Cardiac muscle cell (in vitro differentiated cells and primary cell): ENCODE results near the gene SGO1. TPM values are rescaled to one million over a fixed set of nuclear protein-coding genes. Genes with fewer than 3 reads are reported as not detected.

ENCODE experiments used
- DNase-seq, 2 donors: peaks; one replicate each; pipeline versions ENCODE4 v3.0.0 to v3.0.0-alpha.2; 2010 to 2017; ENCODE audit warnings: low read depth in 1 of 2, low spot score in 1 of 2
- H3K27ac ChIP-seq: fragments of 200-600 bp; sonication (generic); 2 replicates; pipeline ENCODE4 v1.5.1; 2016
- H3K27me3 ChIP-seq: fragments of 200-600 bp; sonication (generic); 2 replicates; pipeline ENCODE4 v1.6.0; 2016; ENCODE audit warnings: control low read depth
- H3K36me3 ChIP-seq: fragments of 200-600 bp; sonication (generic); 2 replicates; pipeline ENCODE4 v1.5.1; 2016; ENCODE audit warnings: control low read depth
- H3K4me1 ChIP-seq: fragments of 200-600 bp; sonication (generic); 2 replicates; pipeline ENCODE4 v1.8.1; 2017; ENCODE audit warnings: low read depth, mild to moderate bottlenecking, mixed run types
- H3K4me3 ChIP-seq: fragments of 200-600 bp; sonication (generic); 2 replicates; pipeline ENCODE4 v1.5.1; 2016; ENCODE audit warnings: mild to moderate bottlenecking
- H3K9me3 ChIP-seq: fragments of 200-600 bp; sonication (generic); 2 replicates; pipeline ENCODE4 v1.5.1; 2017; ENCODE audit warnings: low read depth, mild to moderate bottlenecking, control low read depth
- polyA plus RNA-seq: library from polyadenylated mRNA; unstranded; fragments of >200 nt; fragmentation: Nextera tagmentation; extraction: Ambion mirVana; gene quantifications from 2 replicates; pipeline ENCODE4 v1.2.1, GENCODE V29; 2016
- total RNA-seq: library from RNA; depleted of rRNA; stranded (reverse); fragments of >200 nt; gene quantifications from 2 replicates; pipeline ENCODE4 v1.2.3, GENCODE V29; 2016
- TF ChIP-seq, protein P1 (sequence below): IDR thresholded peaks from 2 replicates; pipeline ENCODE4 v1.5.1; 2012; ENCODE audit warnings: low read depth, mild to moderate bottlenecking, low read length

The SGO1 gene
- total and polyA plus RNA-seq, 2 experiments from 2014 or later, result 10.1 to 11.4 TPM

DNA sequence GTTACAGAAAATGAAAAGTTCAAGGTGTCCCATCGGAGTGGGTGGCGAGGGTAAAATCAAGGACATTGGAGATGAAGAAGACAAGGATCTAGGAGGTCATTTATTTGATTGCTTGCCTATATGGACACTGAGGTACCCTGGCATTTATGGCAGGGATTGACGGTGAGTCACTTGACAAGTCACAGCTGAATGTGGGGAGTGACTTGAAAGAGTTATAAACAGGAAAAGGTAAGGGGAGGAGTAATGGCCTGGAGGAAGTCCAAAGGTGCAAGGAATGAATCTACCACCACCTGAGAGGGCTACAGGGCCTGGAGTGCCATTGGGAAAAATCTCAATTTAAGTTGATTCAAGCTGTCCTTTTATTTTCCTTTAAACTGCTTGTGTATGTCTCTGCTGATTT, 11.8 kb upstream of the SGO1 start:
- Histone ChIP-seq H3K9me3 (no peaks in the 10 kb centered on the region), H3K36me3 (no peaks in the 10 kb centered on the region), H3K4me3 (no peak overlapping the region), H3K27ac (no peak overlapping the region), H3K27me3 (no peaks in the 10 kb centered on the region), H3K4me1 (no peaks in the 10 kb centered on the region)
- DNase-seq, result no peak
- TF ChIP-seq, protein P1, sequence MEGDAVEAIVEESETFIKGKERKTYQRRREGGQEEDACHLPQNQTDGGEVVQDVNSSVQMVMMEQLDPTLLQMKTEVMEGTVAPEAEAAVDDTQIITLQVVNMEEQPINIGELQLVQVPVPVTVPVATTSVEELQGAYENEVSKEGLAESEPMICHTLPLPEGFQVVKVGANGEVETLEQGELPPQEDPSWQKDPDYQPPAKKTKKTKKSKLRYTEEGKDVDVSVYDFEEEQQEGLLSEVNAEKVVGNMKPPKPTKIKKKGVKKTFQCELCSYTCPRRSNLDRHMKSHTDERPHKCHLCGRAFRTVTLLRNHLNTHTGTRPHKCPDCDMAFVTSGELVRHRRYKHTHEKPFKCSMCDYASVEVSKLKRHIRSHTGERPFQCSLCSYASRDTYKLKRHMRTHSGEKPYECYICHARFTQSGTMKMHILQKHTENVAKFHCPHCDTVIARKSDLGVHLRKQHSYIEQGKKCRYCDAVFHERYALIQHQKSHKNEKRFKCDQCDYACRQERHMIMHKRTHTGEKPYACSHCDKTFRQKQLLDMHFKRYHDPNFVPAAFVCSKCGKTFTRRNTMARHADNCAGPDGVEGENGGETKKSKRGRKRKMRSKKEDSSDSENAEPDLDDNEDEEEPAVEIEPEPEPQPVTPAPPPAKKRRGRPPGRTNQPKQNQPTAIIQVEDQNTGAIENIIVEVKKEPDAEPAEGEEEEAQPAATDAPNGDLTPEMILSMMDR, result no peak

DNA sequence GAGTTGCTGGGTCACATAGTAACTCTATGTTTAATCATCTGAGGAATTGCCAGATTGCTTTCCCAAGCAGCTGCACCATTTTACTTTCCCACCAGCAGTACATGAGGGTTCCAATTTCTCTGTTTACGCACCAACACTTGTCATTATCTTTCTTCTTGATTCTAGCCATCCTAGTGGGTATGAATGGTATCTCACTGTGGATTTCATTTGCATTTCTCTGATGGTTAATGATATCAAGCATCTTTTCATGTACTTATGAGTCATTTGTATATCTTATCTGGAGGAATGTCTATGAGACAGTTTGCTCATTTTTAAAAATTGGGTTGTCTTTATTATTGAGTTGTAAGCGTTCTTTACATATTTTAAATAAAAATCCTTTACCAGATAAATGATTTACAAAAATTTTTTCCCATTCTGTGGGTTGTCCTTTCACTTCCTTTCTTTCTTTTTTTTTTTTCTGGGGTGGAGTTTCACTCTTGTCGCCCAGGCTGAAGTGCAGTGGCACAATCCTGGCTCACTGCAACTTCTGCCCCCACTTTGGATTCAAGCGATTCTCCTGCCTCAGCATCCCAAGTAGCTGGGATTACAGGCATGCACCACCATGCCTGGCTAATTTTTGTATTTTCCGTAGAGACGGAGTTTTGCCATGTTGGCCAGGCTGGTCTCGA, 8.9 kb upstream of the SGO1 start:
- Histone ChIP-seq H3K27ac (no peak overlapping the region), H3K27me3 (no peaks in the 10 kb centered on the region), H3K4me1 (no peaks in the 10 kb centered on the region), H3K4me3 (no peak overlapping the region), H3K36me3 (no peaks in the 10 kb centered on the region), H3K9me3 (no peaks in the 10 kb centered on the region)
- no peak for DNase-seq
- TF ChIP-seq, protein P1, result no peak

DNA sequence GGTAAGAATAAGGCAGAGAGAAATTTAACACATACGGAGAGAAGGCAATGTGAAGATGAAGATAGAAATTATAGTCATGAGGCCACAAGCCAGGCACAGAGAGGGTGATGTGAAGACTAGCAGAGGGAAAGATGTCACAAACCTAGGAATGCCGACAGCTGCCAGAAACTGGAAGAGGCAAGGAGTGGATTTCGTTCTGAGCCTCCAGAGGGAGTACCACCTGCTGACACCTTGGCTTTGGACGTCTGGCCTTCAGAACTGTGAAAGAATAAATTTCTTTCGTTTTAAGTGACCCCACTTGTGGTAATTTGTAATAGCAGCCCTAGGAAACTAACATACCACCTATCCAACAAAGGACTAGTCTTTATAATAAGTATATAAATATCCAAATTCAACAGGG, 5.0 kb upstream of the SGO1 start:
- no peaks in the 10 kb centered on the region for H3K36me3 ChIP-seq
- no peak for DNase-seq
- TF ChIP-seq, protein P1, result no peak
- H3K27ac ChIP-seq, result no peak overlapping the region
- no peaks in the 10 kb centered on the region for H3K27me3 ChIP-seq
- H3K4me1 ChIP-seq, result peaks cover 6% of the 10 kb centered on the region
- H3K9me3 ChIP-seq, result no peaks in the 10 kb centered on the region
- H3K4me3 ChIP-seq, result no peak overlapping the region

DNA sequence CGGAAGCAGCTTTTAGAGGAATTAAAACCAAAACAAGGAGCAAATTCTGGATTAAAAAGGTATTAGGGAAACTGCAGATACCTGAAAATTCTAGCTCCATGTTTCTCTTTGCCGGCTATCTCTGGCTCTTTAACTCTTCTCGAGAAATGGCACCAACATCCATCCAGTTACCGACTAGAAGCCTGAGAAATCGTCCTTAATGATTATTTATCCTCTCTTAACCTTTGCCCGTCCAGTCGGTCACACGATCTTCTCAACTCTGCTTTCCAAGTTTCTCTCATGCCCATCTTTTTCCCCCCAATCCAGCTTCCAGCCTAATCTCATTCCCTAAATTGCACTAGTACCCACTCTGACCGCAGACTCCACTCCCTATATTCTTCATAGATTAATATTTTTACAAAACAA, 596 bp upstream of the SGO1 start:
- Histone ChIP-seq H3K4me1 (peaks cover 16% of the 10 kb centered on the region), H3K36me3 (no peaks in the 10 kb centered on the region), H3K9me3 (no peaks in the 10 kb centered on the region), H3K4me3 (peak overlapping the region; percentile 83), H3K27me3 (no peaks in the 10 kb centered on the region), H3K27ac (peak overlapping the region; percentile 94)
- TF ChIP-seq, protein P1, result no peak
- DNase-seq, result no peak

DNA sequence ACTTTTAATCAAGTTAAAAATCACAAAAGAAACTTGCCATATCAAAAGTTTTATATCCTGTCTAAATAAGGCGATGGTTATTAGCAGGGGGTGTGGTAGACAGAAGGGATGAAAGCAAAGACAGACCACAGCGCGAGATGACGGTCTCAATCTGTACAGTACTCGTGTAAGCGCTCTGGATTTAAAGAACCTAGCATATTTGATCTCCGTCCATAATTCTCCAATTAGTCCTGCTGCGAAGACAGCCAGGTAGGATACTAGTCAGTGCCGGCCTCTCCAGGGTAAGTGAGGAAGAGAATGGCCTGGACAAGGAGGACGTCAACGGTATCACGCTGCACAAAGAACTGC, 701 bp downstream of the SGO1 start:
- peak overlapping the region; percentile 83 for H3K4me3 ChIP-seq
- TF ChIP-seq, protein P1, result no peak
- H3K36me3 ChIP-seq, result no peaks in the 10 kb centered on the region
- peak overlapping the region; percentile 94 for H3K27ac ChIP-seq
- no peaks in the 10 kb centered on the region for H3K27me3 ChIP-seq
- DNase-seq, result peak; percentile 16 to 23
- H3K4me1 ChIP-seq, result peaks cover 20% of the 10 kb centered on the region
- H3K9me3 ChIP-seq, result no peaks in the 10 kb centered on the region
